ENCODE results near the gene EGFL6. TPM values are rescaled to one million over a fixed set of nuclear protein-coding genes. Genes with fewer than 3 reads are reported as not detected.
"Not testable (repeated sequence)": the region's sequence is repeated elsewhere in the genome, so short reads cannot be mapped to it uniquely, and the experiment has no call there.

EGFL6 gene
- total and polyA plus RNA-seq, 5 donors from 2014 or later: 0.11 TPM; not detected in 4

- Histone ChIP-seq H3K27ac (ENCODE audit: insufficient read depth, low read length, poor library complexity, severe bottlenecking) (no peak overlapping the region), H3K27me3 (ENCODE audit: control insufficient read depth, insufficient read depth, low read length) (no peaks in the 10 kb centered on the region), H3K36me3 (ENCODE audit: control insufficient read depth, insufficient read depth, low read length) (no peaks in the 10 kb centered on the region), H3K4me1 (ENCODE audit: control insufficient read depth, insufficient read depth, low read length, poor library complexity, severe bottlenecking) (no peaks in the 10 kb centered on the region), H3K4me3 (ENCODE audit: low read depth, low read length) (no peak overlapping the region), H3K9me3 (ENCODE audit: control insufficient read depth in 2 of 2, low read length in 2 of 2) (no peaks in the 10 kb centered on the region)
- H3K36me3 Mint-ChIP-seq: no peaks in the 10 kb centered on the region
- H3K4me1 Mint-ChIP-seq: no peaks in the 10 kb centered on the region
- peak overlapping the region in 1 of 3 donors; percentile 84 for H3K27ac Mint-ChIP-seq
- DNase-seq: no peak
- peaks cover 0 to 3% (median 0%) of the 10 kb centered on the region in 7 donors for H3K9me3 Mint-ChIP-seq
- peaks cover 20% of the 10 kb centered on the region for H3K27me3 Mint-ChIP-seq
- no peak for ATAC-seq (ENCODE audit: low read depth in 2 of 2)
- no peak overlapping the region for H3K4me3 Mint-ChIP-seq
These were observed 53.1 kb downstream of the EGFL6 start for GRCh38 chrX:13622401-13622964.

GRCh38 chrX:13627306-13627705 lies 57.9 kb downstream of the EGFL6 start:
- H3K36me3 Mint-ChIP-seq: no peaks in the 10 kb centered on the region
- no peak overlapping the region for H3K27ac Mint-ChIP-seq
- H3K9me3 Mint-ChIP-seq: peaks cover 0 to 3% (median 0%) of the 10 kb centered on the region in 7 donors
- H3K4me3 Mint-ChIP-seq: no peak overlapping the region
- no peak for DNase-seq
- H3K4me1 Mint-ChIP-seq: no peaks in the 10 kb centered on the region
- H3K4me1 ChIP-seq (ENCODE audit: control insufficient read depth, insufficient read depth, low read length, poor library complexity, severe bottlenecking): no peaks in the 10 kb centered on the region
- ATAC-seq (ENCODE audit: low read depth in 2 of 2): no peak
- H3K27me3 Mint-ChIP-seq: peaks cover 13% of the 10 kb centered on the region
- no peaks in the 10 kb centered on the region for H3K27me3 ChIP-seq (ENCODE audit: control insufficient read depth, insufficient read depth, low read length)
- no peak overlapping the region for H3K27ac ChIP-seq (ENCODE audit: insufficient read depth, low read length, poor library complexity, severe bottlenecking)
- peaks cover 0 to 4% of the 10 kb centered on the region in 2 experiments for H3K9me3 ChIP-seq (ENCODE audit: control insufficient read depth in 2 of 2, low read length in 2 of 2)
- H3K36me3 ChIP-seq (ENCODE audit: control insufficient read depth, insufficient read depth, low read length): no peaks in the 10 kb centered on the region
- H3K4me3 ChIP-seq (ENCODE audit: low read depth, low read length): no peak overlapping the region

GRCh38 chrX:13637224-13637623 lies 67.8 kb downstream of the EGFL6 start:
- peaks cover 4 to 16% (median 6%) of the 10 kb centered on the region in 7 donors for H3K9me3 Mint-ChIP-seq
- not testable (repeated sequence) for H3K36me3 Mint-ChIP-seq; DNase-seq; ATAC-seq (ENCODE audit: low read depth in 2 of 2); H3K4me3 ChIP-seq (ENCODE audit: low read depth, low read length); H3K27ac Mint-ChIP-seq; H3K36me3 ChIP-seq (ENCODE audit: control insufficient read depth, insufficient read depth, low read length); H3K27ac ChIP-seq (ENCODE audit: insufficient read depth, low read length, poor library complexity, severe bottlenecking); H3K4me3 Mint-ChIP-seq; H3K4me1 Mint-ChIP-seq; H3K4me1 ChIP-seq (ENCODE audit: control insufficient read depth, insufficient read depth, low read length, poor library complexity, severe bottlenecking); H3K27me3 Mint-ChIP-seq; H3K27me3 ChIP-seq (ENCODE audit: control insufficient read depth, insufficient read depth, low read length); H3K9me3 ChIP-seq (ENCODE audit: control insufficient read depth in 2 of 2, low read length in 2 of 2)

GRCh38 chrX:13638021-13638420 lies 68.6 kb downstream of the EGFL6 start:
- Histone ChIP-seq H3K4me3 (ENCODE audit: low read depth, low read length) (no peak overlapping the region), H3K9me3 (ENCODE audit: control insufficient read depth in 2 of 2, low read length in 2 of 2) (peaks cover 0 to 2% of the 10 kb centered on the region in 2 experiments), H3K4me1 (ENCODE audit: control insufficient read depth, insufficient read depth, low read length, poor library complexity, severe bottlenecking) (no peaks in the 10 kb centered on the region), H3K27me3 (ENCODE audit: control insufficient read depth, insufficient read depth, low read length) (no peaks in the 10 kb centered on the region), H3K36me3 (ENCODE audit: control insufficient read depth, insufficient read depth, low read length) (no peaks in the 10 kb centered on the region), H3K27ac (ENCODE audit: insufficient read depth, low read length, poor library complexity, severe bottlenecking) (no peak overlapping the region)
- Mint-ChIP-seq H3K27ac (no peak overlapping the region), H3K4me3 (no peak overlapping the region), H3K9me3 (peaks cover 2 to 16% (median 5%) of the 10 kb centered on the region in 7 donors), H3K4me1 (no peaks in the 10 kb centered on the region), H3K36me3 (no peaks in the 10 kb centered on the region), H3K27me3 (peaks cover 10% of the 10 kb centered on the region)
- ATAC-seq (ENCODE audit: low read depth in 2 of 2) (no peak), DNase-seq (no peak)

GRCh38 chrX:13638826-13639225 lies 69.4 kb downstream of the EGFL6 start:
- H3K27ac Mint-ChIP-seq: no peak overlapping the region
- H3K4me1 Mint-ChIP-seq: no peaks in the 10 kb centered on the region
- ATAC-seq (ENCODE audit: low read depth in 2 of 2) (no peak), DNase-seq (no peak)
- peaks cover 10% of the 10 kb centered on the region for H3K27me3 Mint-ChIP-seq
- Histone ChIP-seq H3K36me3 (ENCODE audit: control insufficient read depth, insufficient read depth, low read length) (no peaks in the 10 kb centered on the region), H3K4me1 (ENCODE audit: control insufficient read depth, insufficient read depth, low read length, poor library complexity, severe bottlenecking) (no peaks in the 10 kb centered on the region), H3K4me3 (ENCODE audit: low read depth, low read length) (no peak overlapping the region), H3K27me3 (ENCODE audit: control insufficient read depth, insufficient read depth, low read length) (no peaks in the 10 kb centered on the region), H3K27ac (ENCODE audit: insufficient read depth, low read length, poor library complexity, severe bottlenecking) (no peak overlapping the region), H3K9me3 (ENCODE audit: control insufficient read depth in 2 of 2, low read length in 2 of 2) (peaks cover 0 to 2% of the 10 kb centered on the region in 2 experiments)
- no peak overlapping the region for H3K4me3 Mint-ChIP-seq
- peaks cover 2 to 16% (median 5%) of the 10 kb centered on the region in 7 donors for H3K9me3 Mint-ChIP-seq
- no peaks in the 10 kb centered on the region for H3K36me3 Mint-ChIP-seq

GRCh38 chrX:13641684-13642083 lies 72.3 kb downstream of the EGFL6 start:
- H3K27ac Mint-ChIP-seq: not testable (repeated sequence)

GRCh38 chrX:13645464-13646153 lies 76.2 kb downstream of the EGFL6 start:
- Histone ChIP-seq H3K27me3 (ENCODE audit: control insufficient read depth, insufficient read depth, low read length) (no peaks in the 10 kb centered on the region), H3K4me1 (ENCODE audit: control insufficient read depth, insufficient read depth, low read length, poor library complexity, severe bottlenecking) (peaks cover 3% of the 10 kb centered on the region), H3K9me3 (ENCODE audit: control insufficient read depth in 2 of 2, low read length in 2 of 2) (no peaks in the 10 kb centered on the region), H3K36me3 (ENCODE audit: control insufficient read depth, insufficient read depth, low read length) (no peaks in the 10 kb centered on the region), H3K4me3 (ENCODE audit: low read depth, low read length) (no peak overlapping the region), H3K27ac (ENCODE audit: insufficient read depth, low read length, poor library complexity, severe bottlenecking) (no peak overlapping the region)
- Mint-ChIP-seq H3K4me1 (peaks cover 0 to 13% (median 12%) of the 10 kb centered on the region in 4 donors), H3K27ac (peak overlapping the region in 1 of 3 donors; percentile 18), H3K4me3 (peak overlapping the region in 1 of 4 donors; percentile 15), H3K9me3 (peaks cover 0 to 2% (median 0%) of the 10 kb centered on the region in 7 donors), H3K36me3 (no peaks in the 10 kb centered on the region), H3K27me3 (no peaks in the 10 kb centered on the region)
- no peak for DNase-seq
- ATAC-seq (ENCODE audit: low read depth in 2 of 2): no peak

More at GRCh38 chrX:13641684-13642083, 72.3 kb downstream of the EGFL6 start:
- not testable (repeated sequence) for DNase-seq; H3K27ac ChIP-seq (ENCODE audit: insufficient read depth, low read length, poor library complexity, severe bottlenecking); H3K4me3 ChIP-seq (ENCODE audit: low read depth, low read length); H3K9me3 Mint-ChIP-seq; H3K36me3 Mint-ChIP-seq; H3K4me3 Mint-ChIP-seq; H3K4me1 ChIP-seq (ENCODE audit: control insufficient read depth, insufficient read depth, low read length, poor library complexity, severe bottlenecking); ATAC-seq (ENCODE audit: low read depth in 2 of 2); H3K36me3 ChIP-seq (ENCODE audit: control insufficient read depth, insufficient read depth, low read length); H3K4me1 Mint-ChIP-seq; H3K27me3 ChIP-seq (ENCODE audit: control insufficient read depth, insufficient read depth, low read length); H3K9me3 ChIP-seq (ENCODE audit: control insufficient read depth in 2 of 2, low read length in 2 of 2); H3K27me3 Mint-ChIP-seq

- no peaks in the 10 kb centered on the region for H3K36me3 ChIP-seq (ENCODE audit: control insufficient read depth, insufficient read depth, low read length)
- H3K27me3 ChIP-seq (ENCODE audit: control insufficient read depth, insufficient read depth, low read length): no peaks in the 10 kb centered on the region
- H3K36me3 Mint-ChIP-seq: no peaks in the 10 kb centered on the region
- peaks cover 3% of the 10 kb centered on the region for H3K4me1 ChIP-seq (ENCODE audit: control insufficient read depth, insufficient read depth, low read length, poor library complexity, severe bottlenecking)
- ATAC-seq (ENCODE audit: low read depth in 2 of 2): no peak
- DNase-seq: peak in 2 of 3 donors; percentile 16 to 37
- peaks cover 0 to 13% (median 12%) of the 10 kb centered on the region in 4 donors for H3K4me1 Mint-ChIP-seq
- peaks cover 0 to 2% (median 0%) of the 10 kb centered on the region in 7 donors for H3K9me3 Mint-ChIP-seq
- no peaks in the 10 kb centered on the region for H3K27me3 Mint-ChIP-seq
- no peak overlapping the region for H3K4me3 Mint-ChIP-seq
- H3K27ac ChIP-seq (ENCODE audit: insufficient read depth, low read length, poor library complexity, severe bottlenecking): no peak overlapping the region
- no peaks in the 10 kb centered on the region for H3K9me3 ChIP-seq (ENCODE audit: control insufficient read depth in 2 of 2, low read length in 2 of 2)
- H3K4me3 ChIP-seq (ENCODE audit: low read depth, low read length): no peak overlapping the region
- H3K27ac Mint-ChIP-seq: peak overlapping the region in 2 of 3 donors; percentile 15 to 18
These were observed 76.8 kb downstream of the EGFL6 start for GRCh38 chrX:13646154-13646549.

Measured in CD4-positive, CD25-positive, alpha-beta regulatory T cell (primary cell).